HG02763 (cell line): Measurements from ENCODE around the gene RPTOR.
"Not testable (repeated sequence)": the region's sequence is repeated elsewhere in the genome, so short reads cannot be mapped to it uniquely, and the experiment has no call there.

Experiments
- ATAC-seq: cut with Tn5 transposase; IDR thresholded peaks from one replicate; pipeline ENCODE4 v1.9.1; 2021; ENCODE audit warnings: mild to moderate bottlenecking, moderate library complexity; ENCODE audit not compliant: unreplicated experiment

RPTOR gene

GRCh38 chr17:80755650-80756405 lies 211.2 kb downstream of the RPTOR start:
- no peak for ATAC-seq

DNA sequence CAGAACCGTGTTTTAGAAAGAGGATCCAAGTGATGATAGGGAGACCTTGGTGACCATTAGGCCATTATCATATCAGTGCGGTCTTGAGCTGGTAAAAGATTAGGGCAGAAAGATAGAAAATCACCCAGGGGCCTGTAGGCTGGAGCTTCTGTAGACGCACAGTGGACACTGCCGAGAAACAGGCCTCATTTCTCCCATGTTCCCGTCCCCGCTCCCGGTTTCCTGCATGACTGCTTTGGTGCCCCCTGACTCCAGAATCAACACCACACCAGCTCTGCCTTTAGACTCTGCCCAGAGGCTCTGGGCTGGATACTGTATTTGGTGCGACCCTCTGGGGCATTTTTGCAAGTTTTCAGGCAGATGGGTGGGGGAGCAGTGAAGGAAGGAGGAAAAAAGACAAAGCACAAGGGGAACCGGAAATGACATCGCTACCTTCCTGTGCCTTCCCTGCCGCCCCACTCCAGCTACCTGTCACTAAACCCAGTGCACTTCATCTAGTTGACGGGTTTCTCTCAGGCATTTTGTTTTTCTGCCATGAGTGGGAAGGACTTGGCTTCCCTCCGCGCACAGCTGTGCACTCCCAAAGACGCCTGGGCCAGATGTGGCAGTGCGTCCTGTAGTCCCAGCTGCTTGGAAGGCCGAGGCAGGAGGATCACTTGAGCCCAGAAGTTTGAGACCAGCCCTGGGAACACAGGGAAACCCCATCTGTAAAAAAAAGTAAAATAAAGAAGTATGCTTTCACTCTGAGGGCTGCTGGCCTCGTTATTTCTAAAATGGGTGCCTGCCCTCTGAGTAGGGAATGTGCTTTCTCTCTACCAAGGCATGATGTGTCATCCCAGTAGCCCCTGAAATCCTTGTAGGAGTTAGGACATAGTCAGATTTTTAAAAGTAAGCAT lies 214.1 kb downstream of the RPTOR start:
- ATAC-seq = no peak

DNA sequence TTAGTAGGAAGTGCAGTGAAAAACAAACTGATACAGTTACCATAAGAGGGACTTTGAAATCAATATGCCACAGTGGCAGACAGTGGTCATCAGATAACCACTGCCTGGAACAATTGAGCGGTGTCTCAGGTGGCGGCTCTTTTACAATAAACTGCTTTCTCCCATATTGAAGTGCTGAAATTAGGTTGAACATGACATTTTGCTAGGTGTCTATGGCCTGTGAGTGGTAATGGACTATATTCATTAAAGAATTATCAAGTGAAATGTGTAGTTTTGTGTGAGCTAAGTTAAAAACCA lies 214.7 kb downstream of the RPTOR start:
- ATAC-seq = no peak

DNA sequence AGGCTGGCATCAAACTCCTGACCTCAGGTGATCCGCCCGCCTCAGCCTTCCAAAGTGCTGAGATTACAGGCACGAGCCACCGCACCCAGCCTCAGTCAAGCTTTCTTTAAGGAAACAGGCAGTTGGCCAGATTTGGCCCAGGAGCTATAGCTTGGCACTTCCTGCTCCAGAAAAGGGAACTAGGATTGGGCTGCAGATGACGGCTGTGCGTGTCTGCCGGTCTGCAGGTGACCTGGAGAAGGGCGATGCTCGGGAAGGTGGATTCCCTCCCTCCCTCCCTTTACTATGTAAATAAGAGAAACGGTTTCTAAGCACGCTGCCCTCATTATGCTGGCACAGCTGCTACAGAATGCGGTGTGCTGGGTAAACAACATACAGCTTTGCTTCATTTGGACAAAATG lies 215.9 kb downstream of the RPTOR start:
- ATAC-seq = no peak

DNA sequence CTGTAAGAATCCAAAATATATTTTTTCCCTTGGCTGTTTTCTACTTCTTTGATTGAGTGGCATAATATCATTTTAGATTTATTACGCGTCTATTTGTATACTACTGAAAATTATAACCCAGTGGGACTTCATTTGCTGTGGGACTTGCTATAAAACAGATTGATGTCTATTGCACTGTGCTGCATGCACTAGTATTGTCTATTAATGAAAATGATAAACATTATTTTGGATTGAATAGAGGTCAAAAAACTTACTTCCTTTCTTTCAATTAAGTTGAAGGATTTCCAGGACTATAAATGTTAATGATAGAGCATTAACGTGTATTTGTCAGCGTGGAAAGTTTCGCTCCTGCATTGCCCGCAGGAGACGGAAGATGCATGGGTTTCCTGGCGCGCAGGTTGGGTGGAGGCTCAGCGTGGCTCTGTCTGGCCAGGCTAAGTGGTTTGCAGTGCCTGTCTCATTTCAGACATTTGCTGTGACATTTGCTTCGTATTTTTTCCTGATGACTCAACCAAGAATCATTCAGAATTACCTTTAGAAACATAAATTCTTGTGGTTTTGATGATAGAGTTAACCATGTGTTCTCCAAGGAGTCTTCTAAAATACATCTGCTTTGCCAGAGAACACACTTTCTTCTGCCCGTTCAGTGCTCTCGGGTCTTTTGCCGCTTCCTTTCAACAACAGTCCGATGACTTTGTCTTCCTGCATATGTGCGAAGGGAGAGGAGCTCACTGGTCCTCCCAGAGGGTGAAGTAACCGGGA lies 216.7 kb downstream of the RPTOR start:
- no peak for ATAC-seq

DNA sequence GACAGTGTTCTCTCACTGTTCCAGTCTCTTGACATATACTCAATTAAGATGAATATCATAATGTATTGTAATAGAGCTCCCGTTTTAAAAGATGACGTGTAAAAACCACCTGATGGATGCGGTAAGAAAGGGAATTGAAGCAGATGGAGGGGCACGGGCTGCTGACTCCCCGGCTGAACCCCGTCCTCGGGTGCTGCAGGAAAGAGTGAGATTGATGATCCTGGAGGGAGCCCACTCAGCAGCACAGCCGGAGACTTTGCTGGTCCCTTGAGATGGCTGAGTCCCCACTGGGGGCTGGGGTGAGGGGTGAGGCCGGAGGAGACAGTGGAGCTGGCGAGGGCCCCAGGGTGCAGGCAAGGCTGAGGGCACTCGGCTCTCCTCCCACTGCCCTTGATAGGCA lies 217.4 kb downstream of the RPTOR start:
- no peak for ATAC-seq

DNA sequence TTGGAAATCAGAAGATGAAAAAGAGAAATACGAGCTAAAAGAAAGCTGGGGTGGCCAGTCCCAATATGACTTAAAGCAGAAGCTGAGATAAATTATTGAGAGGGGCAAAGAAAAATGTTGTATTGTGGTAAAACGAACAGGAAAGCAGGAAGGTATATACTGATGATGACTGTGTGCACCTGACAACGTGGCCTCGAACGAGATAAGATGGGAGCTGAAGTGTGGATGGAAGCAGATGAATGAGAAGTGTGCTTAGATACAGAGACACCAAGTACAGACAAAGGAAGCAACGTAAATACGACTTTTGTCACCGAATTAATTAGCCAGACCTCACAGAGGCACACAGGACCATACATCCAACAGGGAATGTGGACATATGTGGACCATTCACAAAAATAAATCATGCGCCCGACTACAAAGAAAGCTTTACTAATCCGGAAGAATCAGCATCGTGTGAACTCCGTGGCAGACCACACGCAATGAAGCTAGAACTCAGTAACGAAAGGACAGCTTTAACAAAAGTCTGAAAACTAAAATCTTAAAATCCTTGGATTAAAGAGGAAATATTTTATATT lies 218.7 kb downstream of the RPTOR start:
- no peak for ATAC-seq

DNA sequence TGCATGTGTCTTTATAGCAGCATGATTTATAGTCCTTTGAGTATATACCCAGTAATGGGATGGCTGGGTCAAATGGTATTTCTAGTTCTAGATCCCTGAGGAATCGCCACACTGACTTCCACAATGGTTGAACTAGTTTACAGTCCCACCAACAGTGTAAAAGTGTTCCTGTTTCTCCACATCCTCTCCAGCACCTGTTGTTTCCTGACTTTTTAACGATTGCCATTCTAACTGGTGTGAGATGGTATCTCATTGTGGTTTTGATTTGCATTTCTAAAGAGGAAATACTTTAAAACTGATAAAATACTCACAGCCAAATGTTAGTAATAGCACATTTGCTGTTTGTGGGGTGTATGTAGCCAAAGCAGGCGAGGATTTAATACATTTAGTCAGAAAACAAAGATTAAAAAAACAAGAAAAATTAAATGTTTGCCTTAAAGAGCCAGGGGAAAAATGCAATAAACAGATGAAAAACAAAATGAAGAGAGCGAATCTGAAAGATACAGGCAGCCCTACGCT lies 220.0 kb downstream of the RPTOR start:
- ATAC-seq = not testable (repeated sequence)

DNA sequence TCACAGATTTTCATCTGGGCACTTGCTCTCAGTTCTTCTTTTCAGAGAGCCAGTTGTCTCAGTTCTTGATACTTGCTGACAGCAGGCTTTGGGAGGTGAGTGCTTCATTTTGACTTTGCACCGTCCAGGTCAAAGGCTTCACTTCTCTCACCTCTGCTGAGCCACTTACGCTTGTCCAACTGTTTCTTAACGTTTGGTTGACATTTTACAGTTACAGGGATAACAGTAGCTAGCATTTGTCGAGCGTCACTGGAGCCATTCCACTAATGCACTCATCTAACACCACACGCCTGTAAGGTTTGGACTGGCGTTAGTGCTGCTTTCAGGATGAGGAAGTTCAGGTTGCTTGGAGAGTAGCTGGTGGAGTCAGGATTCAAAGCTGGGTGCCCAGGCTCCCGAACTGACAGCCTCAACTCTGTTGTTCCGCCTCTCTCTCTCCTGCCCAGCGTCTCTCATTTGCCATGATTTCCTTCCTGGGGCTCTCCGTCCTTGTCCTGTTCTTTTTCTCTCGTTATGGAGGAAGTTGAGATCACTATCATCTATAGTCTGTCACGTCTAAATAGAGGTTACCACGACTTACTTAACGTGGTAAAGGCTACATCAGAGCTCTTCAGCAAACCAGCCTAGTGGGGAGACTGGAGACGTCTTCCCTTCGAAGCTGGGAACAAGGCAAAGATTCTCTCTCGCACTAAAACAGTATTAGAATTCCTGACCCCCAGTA lies 220.8 kb downstream of the RPTOR start:
- no peak for ATAC-seq

DNA sequence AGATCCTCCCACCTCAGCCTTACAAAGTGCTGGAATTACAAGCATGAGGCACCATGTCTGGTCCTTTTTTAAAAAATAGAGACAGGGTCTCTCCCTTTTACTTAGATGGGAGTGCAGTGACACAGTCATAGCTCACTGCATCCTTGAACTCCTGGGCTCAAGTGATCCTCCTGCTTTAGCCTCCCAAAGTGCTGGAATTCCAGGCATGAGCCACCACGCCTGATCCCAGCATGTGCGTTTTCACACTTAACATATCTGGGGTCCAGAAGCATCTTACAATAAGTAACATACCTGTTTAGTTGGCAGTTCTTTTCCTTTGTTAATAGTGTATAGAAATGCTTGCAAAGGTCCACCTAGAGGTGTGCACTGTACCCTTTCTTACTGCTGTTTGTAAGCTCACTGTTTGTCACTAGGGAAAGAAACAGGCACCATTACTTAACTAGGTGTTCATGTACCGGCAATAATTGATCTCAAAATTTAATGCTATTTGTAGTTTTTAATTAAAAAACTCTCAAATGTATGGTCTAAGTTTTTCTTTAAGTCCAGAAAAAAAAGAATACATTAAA lies 221.7 kb downstream of the RPTOR start:
- ATAC-seq = no peak

DNA sequence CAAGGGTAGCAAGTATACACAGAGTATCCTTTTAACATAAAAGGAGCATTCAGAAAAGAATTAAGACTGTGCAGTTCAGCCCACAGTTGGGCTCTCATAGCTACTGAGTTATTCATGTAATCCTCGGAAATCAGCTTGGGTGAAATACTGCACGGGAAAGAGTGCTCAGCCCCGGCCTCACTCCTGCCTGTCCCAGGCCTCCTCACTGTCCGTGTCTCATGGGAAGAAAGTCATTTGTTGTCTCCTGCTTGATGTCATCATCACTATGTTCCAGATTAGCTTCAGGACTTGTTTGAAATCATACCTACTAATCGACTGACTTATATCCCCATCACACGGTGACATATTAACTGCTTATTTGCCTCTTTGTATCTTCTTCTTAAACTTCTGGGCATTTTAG lies 223.8 kb downstream of the RPTOR start:
- ATAC-seq = no peak

GRCh38 chr17:80768936-80769335 lies 224.3 kb downstream of the RPTOR start:
- ATAC-seq = no peak

DNA sequence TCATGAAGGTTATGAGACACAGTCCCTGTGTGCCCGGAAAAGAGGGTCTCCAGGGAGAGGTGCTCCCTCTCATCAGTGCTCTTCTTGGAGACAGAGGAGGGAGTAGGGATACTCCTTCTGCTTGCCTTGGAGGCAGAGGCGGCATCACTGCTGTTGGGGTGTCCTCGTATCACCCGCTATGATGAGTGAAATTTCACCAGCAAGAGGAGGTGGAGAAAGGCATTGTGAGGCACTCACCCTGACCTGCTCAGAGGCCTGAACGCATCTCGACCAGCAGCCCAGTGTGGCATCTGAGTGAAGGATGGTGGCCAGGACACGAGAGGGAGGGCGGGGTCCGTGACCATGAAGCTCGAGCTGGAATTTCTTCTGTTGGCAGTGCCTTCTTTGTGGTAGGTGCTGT lies 224.9 kb downstream of the RPTOR start:
- no peak for ATAC-seq

GRCh38 chr17:80769936-80770625 lies 225.4 kb downstream of the RPTOR start:
- ATAC-seq = no peak

GRCh38 chr17:80770881-80771611 lies 226.4 kb downstream of the RPTOR start:
- no peak for ATAC-seq

GRCh38 chr17:80771612-80772005 lies 227.0 kb downstream of the RPTOR start:
- no peak for ATAC-seq

- no peak for ATAC-seq
Observed at GRCh38 chr17:80772906-80773242, 228.2 kb downstream of the RPTOR start.

DNA sequence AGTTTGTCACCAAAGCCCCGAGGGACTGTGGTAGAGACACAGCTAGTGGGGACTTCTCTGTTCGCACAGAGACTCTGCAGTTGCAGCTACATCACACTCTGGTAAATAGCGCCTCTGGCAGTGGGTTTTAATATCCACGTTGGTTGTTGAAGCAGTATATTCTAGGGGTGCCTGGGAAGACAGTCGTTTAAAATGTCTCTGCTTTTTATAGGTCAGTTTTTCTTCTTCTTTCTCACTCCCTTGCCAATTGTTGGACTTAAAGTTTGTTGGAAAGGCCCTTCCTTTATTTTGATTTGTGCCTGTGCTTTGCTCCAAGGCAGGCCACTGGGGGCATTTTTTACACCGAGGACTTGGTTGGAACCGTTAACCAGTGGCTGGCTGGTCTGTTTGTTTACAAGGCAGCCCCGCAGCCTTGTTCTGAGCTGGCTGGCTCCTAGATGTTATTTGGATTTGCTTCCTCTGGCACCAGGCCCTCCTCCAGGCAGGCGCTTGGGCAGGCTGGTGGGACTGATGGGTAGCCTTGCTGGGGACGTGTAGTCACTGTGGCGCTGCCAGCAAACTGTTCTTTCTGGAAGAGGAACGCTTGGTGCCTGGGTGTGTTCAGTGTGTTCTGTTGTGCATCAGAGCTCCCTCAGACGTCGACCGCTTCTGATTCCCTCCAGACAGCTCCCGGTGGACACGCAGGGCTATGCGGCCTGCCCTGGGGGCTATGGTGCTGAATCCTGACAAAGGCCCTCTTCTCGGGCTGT lies 228.8 kb downstream of the RPTOR start:
- no peak for ATAC-seq
